RWPE1 (cell line): ENCODE measurements around the gene SLC24A4.

Source experiments
- CTCF ChIA-PET: fragments of 350-600 bp; sonication (Branson Sonifier 250); formaldehyde crosslinking; extraction: SDS; loops from one replicate; lab custom pipeline; 2021; lab: Yijun Ruan, JAX
- POLR2A ChIA-PET: fragments of 400-600 bp; formaldehyde crosslinking; extraction: SDS; loops from one replicate; lab custom pipeline; 2020; ENCODE audit warnings: antibody characterized with exemption; ENCODE audit not compliant: low non-redundant PET; lab: Yijun Ruan, JAX
- DNase-seq: peaks from one replicate; pipeline ENCODE4 v3.0.0; 2012; ENCODE audit warnings: low spot score
- H3K27ac ChIP-seq: fragments of 450-650 bp; 2 replicates; pipeline ENCODE4 v1.5.1; 2017
- CTCF ChIP-seq: fragments of 450-650 bp; conservative IDR thresholded peaks from 2 replicates; pipeline ENCODE4 v1.5.1; 2017; ENCODE audit warnings: low read depth, mild to moderate bottlenecking

SLC24A4 gene

GRCh38 chr14:92525322-92526095 lies 202.5 kb downstream of the SLC24A4 start:
- DNase-seq: no peak
- no peak for TF ChIP-seq CTCF
- H3K27ac ChIP-seq: no peak overlapping the region
- POLR2A ChIA-PET: no interaction called here
- CTCF ChIA-PET: no interaction called here

GRCh38 chr14:92527721-92528120 lies 204.8 kb downstream of the SLC24A4 start:
- ChIA-PET CTCF (no interaction called here), POLR2A (no interaction called here)
- no peak for TF ChIP-seq CTCF
- no peak overlapping the region for H3K27ac ChIP-seq
- DNase-seq: no peak

GRCh38 chr14:92528486-92529100 lies 205.6 kb downstream of the SLC24A4 start:
- CTCF ChIA-PET: no interaction called here
- H3K27ac ChIP-seq: no peak overlapping the region
- POLR2A ChIA-PET: no interaction called here
- no peak for TF ChIP-seq CTCF
- DNase-seq: no peak

GRCh38 chr14:92529903-92530302 lies 206.9 kb downstream of the SLC24A4 start:
- H3K27ac ChIP-seq: no peak overlapping the region
- DNase-seq: no peak
- CTCF ChIA-PET: no interaction called here
- POLR2A ChIA-PET: no interaction called here
- no peak for TF ChIP-seq CTCF

- DNase-seq: no peak
- POLR2A ChIA-PET: no interaction called here
Measured at GRCh38 chr14:92531106-92531873, 208.3 kb downstream of the SLC24A4 start.

More at GRCh38 chr14:92531106-92531873, 208.3 kb downstream of the SLC24A4 start:
- TF ChIP-seq CTCF: no peak
- CTCF ChIA-PET: no interaction called here
- no peak overlapping the region for H3K27ac ChIP-seq
